Esophagus squamous epithelium (tissue), 5 donors: Measurements from ENCODE around the gene DAND5. TPM values are rescaled to one million over a fixed set of nuclear protein-coding genes. Genes with fewer than 3 reads are reported as not detected.

Experiments used
- DNase-seq: peaks from one replicate; lab custom pipeline; 2025; lab: John Stamatoyannopoulos, UW
- H3K27ac ChIP-seq, 4 donors: fragments of 200-600 bp; sonication (generic); one replicate each; pipeline ENCODE4 v1.5.1; 2016 to 2019; ENCODE audit warnings: mild to moderate bottlenecking in 1 of 4
- H3K27me3 ChIP-seq, 4 donors: fragments of 200-600 bp; sonication (generic); 1 replicate in 3 of 4; 2 replicates in 1 of 4; pipeline versions ENCODE4 v1.5.1 to v1.6.0; 2017 to 2021; ENCODE audit warnings: antibody characterized with exemption in 1 of 4
- H3K36me3 ChIP-seq, 3 donors: fragments of 200-600 bp; sonication (generic); one replicate each; pipeline ENCODE4 v1.5.1; 2016 to 2019
- H3K4me1 ChIP-seq, 3 donors: fragments of 200-600 bp; sonication (generic); one replicate each; pipeline ENCODE4 v1.5.1; 2017 to 2019
- H3K4me3 ChIP-seq, 4 donors: fragments of 200-600 bp; sonication (generic); 1 replicate in 3 of 4; 2 replicates in 1 of 4; pipeline ENCODE4 v1.5.1; 2016 to 2019; ENCODE audit warnings: mild to moderate bottlenecking in 2 of 4, moderate library complexity in 1 of 4
- H3K9me3 ChIP-seq, 3 donors: fragments of 200-600 bp; sonication (generic); one replicate each; pipeline ENCODE4 v1.5.1; 2016 to 2019
- POLR2A ChIP-seq, 4 donors: fragments of 450-650 bp; IDR thresholded peaks; one replicate each; pipeline ENCODE4 v1.6.1; 2017; ENCODE audit warnings: antibody characterized with exemption in 4 of 4, mild to moderate bottlenecking in 4 of 4, moderate library complexity in 3 of 4
- WGBS, 2 donors: methylation state at CpG; one replicate each; pipeline ENCODE4 v1.1.5; 2018; 5-methylcytosine and 5-hydroxymethylcytosine counted together
- intact Hi-C: fragments of 100-400 bp; cut with DNase I; formaldehyde crosslinking; loops from one replicate; pipeline ENCODE4 v1.15.0; 2022
- total RNA-seq, 4 donors: library from RNA; depleted of rRNA; stranded (reverse); fragments of >200 nt; gene quantifications; one replicate each; pipeline ENCODE4 v1.1.0, GENCODE V29; 2016
- TF ChIP-seq, protein P1 (sequence below), 6 experiments: fragments of 450-650 bp in 4 of 6; fragments of 200-600 bp in 2 of 6; sonication (generic) in 2 of 6; IDR thresholded peaks; one replicate each; pipeline ENCODE4 v1.5.1; 2016 to 2019; ENCODE audit warnings: antibody characterized with exemption in 6 of 6, mild to moderate bottlenecking in 4 of 6, moderate library complexity in 4 of 6
- donor health status: DM: yes; HTN: yes; CAD: no.

DAND5 gene
- total RNA-seq, 4 donors from 2014 or later: not detected

DNA sequence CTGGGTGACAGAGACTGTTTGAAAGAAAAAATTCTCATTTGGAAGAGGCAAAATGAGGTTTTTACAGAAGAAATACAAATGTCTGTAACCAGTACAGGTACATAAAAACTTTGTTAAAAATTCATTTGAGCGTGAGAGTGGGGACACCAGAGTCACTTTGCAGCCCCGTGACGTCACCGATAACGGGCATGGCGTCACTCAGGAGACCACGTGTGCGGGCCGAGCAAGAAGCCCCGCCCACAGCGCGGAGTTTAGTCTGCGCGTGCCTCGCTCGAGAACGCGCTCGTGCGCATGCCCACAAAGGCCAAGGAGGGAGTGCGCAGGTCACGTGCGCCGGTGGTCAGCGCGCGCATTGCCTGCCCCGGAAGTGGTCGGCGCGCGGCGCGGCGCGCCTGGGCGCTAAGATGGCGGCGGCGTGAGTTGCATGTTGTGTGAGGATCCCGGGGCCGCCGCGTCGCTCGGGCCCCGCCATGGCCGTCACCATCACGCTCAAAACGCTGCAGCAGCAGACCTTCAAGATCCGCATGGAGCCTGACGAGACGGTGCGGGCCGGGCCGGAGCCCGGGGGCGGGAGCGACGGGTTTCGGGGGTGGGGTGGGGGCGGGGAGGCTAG lies 23.8 kb upstream of the DAND5 start, which contains the start of gene RAD23A:
RAD23A (plus strand) TSS at position 384 of the 613 bp plus-strand sequence; CDS start at position 471, 87 bp downstream.
- H3K4me3 ChIP-seq: peak within 1 kb of the TSS; percentile 88 to 96 (median 94)
- peaks cover 26 to 80% (median 39%) of the 10 kb centered on the region in 3 donors for H3K4me1 ChIP-seq
- H3K36me3 ChIP-seq: peaks cover 34 to 78% (median 55%) of the 10 kb centered on the region in 3 donors
- H3K9me3 ChIP-seq: no peaks in the 10 kb centered on the region
- intact Hi-C loops: no loop called here
- H3K27me3 ChIP-seq: no peaks in the 10 kb centered on the region
- H3K27ac ChIP-seq: peak within 1 kb of the TSS; percentile 98 to 100 (median 99)
- peak; percentile 93 for DNase-seq
- WGBS, 2 donors: 0 to 2% methylated on average over 7 to 23 of the region's 62 CpGs
- peak in 3 of 4 donors; percentile 76 to 94 (median 91) for TF ChIP-seq POLR2A (IDR thresholded peaks at IDR 0.05)
- TF ChIP-seq, protein P1, sequence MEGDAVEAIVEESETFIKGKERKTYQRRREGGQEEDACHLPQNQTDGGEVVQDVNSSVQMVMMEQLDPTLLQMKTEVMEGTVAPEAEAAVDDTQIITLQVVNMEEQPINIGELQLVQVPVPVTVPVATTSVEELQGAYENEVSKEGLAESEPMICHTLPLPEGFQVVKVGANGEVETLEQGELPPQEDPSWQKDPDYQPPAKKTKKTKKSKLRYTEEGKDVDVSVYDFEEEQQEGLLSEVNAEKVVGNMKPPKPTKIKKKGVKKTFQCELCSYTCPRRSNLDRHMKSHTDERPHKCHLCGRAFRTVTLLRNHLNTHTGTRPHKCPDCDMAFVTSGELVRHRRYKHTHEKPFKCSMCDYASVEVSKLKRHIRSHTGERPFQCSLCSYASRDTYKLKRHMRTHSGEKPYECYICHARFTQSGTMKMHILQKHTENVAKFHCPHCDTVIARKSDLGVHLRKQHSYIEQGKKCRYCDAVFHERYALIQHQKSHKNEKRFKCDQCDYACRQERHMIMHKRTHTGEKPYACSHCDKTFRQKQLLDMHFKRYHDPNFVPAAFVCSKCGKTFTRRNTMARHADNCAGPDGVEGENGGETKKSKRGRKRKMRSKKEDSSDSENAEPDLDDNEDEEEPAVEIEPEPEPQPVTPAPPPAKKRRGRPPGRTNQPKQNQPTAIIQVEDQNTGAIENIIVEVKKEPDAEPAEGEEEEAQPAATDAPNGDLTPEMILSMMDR (IDR thresholded peaks at IDR 0.05): peak in 3 of 6 experiments; percentile 4 to 45 (median 20)

- Histone ChIP-seq H3K4me1 (peaks cover 20 to 75% (median 33%) of the 10 kb centered on the region in 3 donors), H3K27ac (peak overlapping the region; percentile 98 to 100 (median 99)), H3K4me3 (peak overlapping the region; percentile 88 to 96 (median 94)), H3K9me3 (no peaks in the 10 kb centered on the region), H3K27me3 (no peaks in the 10 kb centered on the region), H3K36me3 (peaks cover 29 to 78% (median 58%) of the 10 kb centered on the region in 3 donors)
- 0 to 2% methylated on average over 12 of the region's 40 CpGs for WGBS, 2 donors
- intact Hi-C loops: no loop called here
- no peak for DNase-seq
- TF ChIP-seq, protein P1 (IDR thresholded peaks at IDR 0.05): no peak
- TF ChIP-seq POLR2A (IDR thresholded peaks at IDR 0.05): no peak
These were observed 23.2 kb upstream of the DAND5 start for GRCh38 chr19:12946092-12946721.

DNA sequence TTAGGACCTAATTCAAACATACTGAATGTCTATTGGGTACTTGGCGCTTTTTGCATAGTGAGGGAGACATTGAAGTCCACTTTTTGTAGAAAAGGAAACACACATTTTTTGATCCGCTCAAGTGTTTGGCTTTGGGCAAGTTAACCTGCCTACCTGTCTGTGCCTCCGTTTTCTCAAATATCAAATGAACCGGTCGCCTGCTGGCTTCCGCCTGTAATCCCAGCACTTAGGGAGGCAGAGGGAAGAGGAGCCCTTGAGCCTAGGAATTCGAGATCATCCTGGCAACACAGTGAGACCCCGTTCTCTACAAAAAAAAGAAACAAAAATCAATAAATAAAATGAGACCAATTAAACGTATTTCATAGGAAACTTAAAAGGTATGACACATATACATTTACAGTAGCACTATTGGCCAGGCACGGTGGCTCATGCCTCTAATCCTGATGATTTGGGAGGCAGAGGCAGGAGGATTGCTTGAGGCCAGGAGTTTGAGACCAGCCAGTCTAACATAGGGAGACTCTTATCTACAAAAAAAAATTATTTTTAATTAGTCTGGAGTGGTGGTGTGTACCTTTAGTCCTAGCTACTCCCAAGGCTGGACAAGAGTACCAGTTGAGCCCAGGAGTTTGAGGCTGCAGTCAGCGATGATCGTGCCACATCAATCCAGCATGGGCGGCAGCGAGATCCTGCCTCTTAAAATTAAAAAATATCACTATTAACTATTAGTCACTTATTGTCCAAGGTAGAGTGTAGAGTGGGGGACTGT lies 22.5 kb upstream of the DAND5 start:
- Histone ChIP-seq H3K27me3 (no peaks in the 10 kb centered on the region), H3K4me3 (peak overlapping the region; percentile 88 to 96 (median 94)), H3K4me1 (peaks cover 20 to 75% (median 33%) of the 10 kb centered on the region in 3 donors), H3K36me3 (peaks cover 32 to 78% (median 60%) of the 10 kb centered on the region in 3 donors), H3K9me3 (no peaks in the 10 kb centered on the region), H3K27ac (peak overlapping the region; percentile 98 to 100 (median 99))
- TF ChIP-seq, protein P1 (IDR thresholded peaks at IDR 0.05): no peak
- no peak for TF ChIP-seq POLR2A (IDR thresholded peaks at IDR 0.05)
- 37 to 60% methylated on average over 10 to 14 of the region's 14 CpGs for WGBS, 2 donors
- DNase-seq: no peak
- intact Hi-C loops: no loop called here

DNA sequence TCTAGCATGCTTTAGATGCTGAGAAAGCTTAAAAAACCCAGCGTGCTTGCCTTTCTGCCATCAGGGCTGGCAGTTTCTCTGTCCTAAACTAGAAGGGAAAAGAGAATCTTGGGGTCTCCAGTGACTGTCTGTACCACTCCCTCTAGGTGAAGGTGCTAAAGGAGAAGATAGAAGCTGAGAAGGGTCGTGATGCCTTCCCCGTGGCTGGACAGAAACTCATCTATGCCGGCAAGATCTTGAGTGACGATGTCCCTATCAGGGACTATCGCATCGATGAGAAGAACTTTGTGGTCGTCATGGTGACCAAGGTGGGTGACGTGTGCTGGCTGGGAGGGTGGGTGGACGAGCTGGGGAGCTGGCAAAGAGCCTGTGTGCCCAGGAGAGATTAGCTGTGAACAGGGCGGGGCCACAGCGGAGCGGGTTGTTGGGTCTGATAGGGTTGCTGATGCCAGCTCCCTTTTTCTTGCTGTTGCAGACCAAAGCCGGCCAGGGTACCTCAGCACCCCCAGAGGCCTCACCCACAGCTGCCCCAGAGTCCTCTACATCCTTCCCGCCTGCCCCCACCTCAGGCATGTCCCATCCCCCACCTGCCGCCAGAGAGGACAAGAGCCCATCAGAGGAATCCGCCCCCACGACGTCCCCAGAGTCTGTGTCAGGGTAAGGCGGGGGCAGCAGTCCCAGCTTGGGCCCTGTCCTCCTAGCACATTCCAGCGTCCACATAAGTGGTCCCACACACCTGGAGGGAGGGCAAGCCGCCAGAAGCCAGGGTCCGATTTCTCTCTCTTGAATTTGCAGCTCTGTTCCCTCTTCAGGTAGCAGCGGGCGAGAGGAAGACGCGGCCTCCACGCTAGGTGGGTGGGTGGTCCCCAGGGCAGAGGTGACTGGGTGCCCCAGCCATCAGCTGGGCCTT lies 21.4 kb upstream of the DAND5 start:
- peak overlapping the region in 2 of 4 donors; percentile 7 to 13 for H3K27ac ChIP-seq
- intact Hi-C loops: no loop called here

More for the DNA sequence above, 21.4 kb upstream of the DAND5 start:
- Histone ChIP-seq H3K4me1 (peaks cover 28 to 75% (median 41%) of the 10 kb centered on the region in 3 donors), H3K36me3 (peaks cover 32 to 78% (median 54%) of the 10 kb centered on the region in 3 donors), H3K27me3 (no peaks in the 10 kb centered on the region), H3K4me3 (no peak overlapping the region), H3K9me3 (no peaks in the 10 kb centered on the region)
- TF ChIP-seq POLR2A (IDR thresholded peaks at IDR 0.05): no peak
- DNase-seq: no peak
- WGBS, 2 donors: 77 to 86% methylated on average over 16 to 19 of the region's 28 CpGs
